GM12892 (cell line): ENCODE results near the gene ATP6V0A1.

ENCODE experiments used
- POLR2A ChIP-seq: IDR thresholded peaks from 2 replicates; pipeline ENCODE4 v1.6.1; 2011; ENCODE audit warnings: low read depth, low read length, control low read depth
- POLR2AphosphoS5 ChIP-seq: IDR thresholded peaks from 2 replicates; pipeline ENCODE4 v1.6.1; 2011; ENCODE audit warnings: low read depth, low read length, control low read depth
- TAF1 ChIP-seq: IDR thresholded peaks from 2 replicates; pipeline ENCODE4 v1.6.1; 2011; ENCODE audit warnings: low read depth, mild to moderate bottlenecking, control low read depth, low read length, borderline replicate concordance

DNA sequence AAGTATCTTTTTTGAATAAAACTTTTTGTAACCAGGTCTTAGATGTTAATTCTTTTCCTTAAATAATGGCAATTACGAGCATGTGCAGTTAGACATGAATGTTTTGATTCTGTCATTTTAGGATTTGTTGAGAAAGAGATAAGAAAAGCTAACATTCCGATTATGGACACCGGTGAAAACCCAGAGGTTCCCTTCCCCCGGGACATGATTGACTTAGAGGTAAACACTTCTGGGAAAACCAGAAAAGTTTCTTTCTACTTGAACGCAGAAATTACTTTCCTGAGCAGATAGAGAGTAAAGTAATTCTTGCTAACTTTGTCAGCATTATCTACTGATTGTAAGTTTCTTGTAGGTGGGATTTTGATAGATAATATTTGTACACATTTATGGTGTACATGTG, 9.2 kb downstream of the ATP6V0A1 start:
- no peak for TF ChIP-seq POLR2AphosphoS5
- TF ChIP-seq POLR2A = no peak
- no peak for TF ChIP-seq TAF1
